HG02885 (cell line): ENCODE results near the gene BMP10.

Experiments
- ATAC-seq: cut with Tn5 transposase; IDR thresholded peaks from one replicate; pipeline ENCODE4 v1.9.1; 2021; ENCODE audit warnings: mild to moderate bottlenecking; ENCODE audit not compliant: unreplicated experiment, poor library complexity

Gene BMP10

DNA sequence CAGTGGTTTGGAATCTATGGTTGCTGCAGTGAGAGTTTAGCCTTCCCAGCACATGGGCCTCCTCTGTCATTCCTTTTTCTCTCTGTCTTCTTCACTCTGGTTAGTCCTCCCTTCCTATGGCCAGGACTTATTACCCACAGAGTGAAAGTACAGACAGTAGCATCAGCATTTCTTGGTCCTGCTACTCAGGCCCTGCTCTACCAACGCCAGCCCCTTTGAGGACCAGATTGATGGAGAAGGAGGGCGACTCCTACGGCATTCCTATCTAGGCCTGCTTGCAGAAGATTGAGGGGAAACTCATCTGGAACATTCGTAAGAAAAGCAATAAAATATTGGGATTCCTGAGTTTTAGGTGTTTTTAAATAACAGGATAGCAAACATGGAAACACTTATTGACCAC lies 43.5 kb downstream of the BMP10 start:
- no peak for ATAC-seq

DNA sequence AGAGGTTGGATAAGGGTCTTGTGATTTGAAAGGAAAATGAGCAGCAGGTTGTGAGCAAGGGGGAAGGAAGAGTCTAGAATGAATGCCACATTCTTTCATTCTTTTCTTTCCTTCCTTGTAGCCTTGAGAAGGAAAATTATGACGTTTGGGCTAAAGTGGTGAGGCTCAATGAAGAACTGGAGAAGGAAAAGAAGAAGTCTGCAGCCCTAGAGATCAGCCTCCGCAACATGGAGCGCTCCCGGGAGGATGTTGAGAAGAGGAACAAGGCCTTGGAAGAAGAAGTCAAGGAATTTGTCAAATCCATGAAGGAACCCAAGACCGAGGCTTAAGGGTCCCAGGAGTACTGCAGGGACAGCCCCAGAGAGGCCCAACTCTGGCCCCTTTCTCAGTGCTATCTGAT lies 45.3 kb downstream of the BMP10 start:
- no peak for ATAC-seq

DNA sequence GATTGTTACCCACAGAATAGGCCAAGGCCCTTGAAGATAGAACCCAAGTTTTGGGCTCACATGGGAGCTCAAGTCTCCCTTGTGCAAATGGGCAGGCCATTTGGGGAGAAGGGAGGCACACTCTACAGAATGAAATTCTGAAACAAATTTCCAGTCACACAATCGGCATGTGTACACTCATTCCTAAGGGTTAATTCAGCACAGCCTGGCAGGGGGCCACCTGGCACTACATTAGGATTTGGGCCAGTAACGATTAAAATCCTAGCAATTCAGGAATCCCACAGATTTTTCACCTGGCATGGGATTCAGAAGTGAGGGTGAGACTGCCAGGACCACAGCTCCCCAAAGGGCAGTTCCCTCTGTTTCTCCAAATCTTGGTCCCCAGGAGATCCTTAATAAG lies 46.4 kb downstream of the BMP10 start:
- no peak for ATAC-seq

DNA sequence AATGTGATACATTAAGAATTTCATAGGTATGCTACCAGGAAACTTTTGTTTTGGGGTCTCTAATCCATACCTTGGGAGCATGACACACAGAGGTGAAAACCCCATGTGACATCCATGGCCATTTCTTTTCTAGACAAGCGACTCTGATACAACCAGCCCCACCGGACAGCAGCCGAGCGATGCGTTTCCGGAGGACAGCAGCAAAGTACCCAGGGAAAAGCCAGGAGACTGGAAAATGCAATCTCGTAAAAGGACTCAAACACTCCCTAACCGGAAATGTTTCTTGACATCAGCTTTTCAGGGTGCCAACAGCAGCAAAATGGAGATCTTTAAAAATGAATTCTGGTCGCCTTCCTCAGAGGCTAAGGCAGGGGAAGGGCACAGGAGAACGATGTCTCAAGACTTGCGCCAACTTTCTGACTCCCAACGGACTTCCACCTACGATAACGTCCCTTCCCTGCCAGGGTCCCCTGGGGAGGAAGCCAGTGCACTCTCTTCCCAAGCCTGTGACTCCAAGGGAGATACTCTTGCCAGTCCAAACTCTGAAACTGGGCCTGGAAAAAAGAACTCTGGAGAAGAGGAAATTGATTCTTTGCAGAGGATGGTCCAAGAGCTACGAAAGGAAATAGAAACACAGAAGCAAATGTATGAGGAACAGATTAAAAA lies 48.9 kb downstream of the BMP10 start:
- no peak for ATAC-seq

DNA sequence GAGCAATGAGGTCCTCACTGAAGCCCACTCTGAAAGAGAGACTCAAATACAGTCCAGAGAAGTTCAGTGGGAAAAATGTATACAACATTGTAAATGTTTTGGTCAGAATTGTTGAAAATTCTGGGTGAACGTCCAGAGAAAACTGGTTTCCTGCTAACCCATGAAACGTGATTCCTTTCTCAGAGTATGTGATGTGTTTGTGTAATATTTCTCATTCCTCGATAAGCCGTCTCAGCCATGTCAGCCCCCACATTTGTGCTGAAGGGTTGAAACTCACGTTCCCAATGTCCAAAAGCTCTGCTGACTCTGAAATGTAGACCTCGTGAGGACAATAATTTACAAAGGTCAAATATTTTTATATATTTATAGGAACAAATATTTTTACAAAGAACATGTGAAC lies 51.6 kb downstream of the BMP10 start:
- no peak for ATAC-seq

DNA sequence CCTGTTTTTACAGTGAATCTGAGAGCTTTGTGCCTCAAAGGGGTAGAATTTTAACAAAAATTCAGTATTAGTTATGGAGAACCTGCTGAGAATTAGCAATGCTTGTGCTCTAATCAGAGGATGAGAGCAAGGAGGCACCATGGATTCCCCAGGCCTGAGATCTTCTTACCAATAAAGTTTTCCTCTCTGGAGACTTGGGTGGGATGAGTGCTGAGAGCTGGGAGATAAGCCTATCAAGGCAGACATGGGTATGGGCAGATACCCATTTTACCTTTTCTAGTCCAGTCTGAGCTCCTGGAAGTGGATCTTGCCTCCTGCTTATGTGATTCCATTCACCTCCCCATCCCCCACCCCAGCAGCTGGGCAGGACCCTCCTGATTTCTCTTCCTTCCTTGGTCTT lies 53.9 kb downstream of the BMP10 start:
- no peak for ATAC-seq
